Osteoblast (primary cell): ENCODE data around the gene UNC13D. TPM values are rescaled to one million over a fixed set of nuclear protein-coding genes. Genes with fewer than 3 reads are reported as not detected.

Source experiments
- DNase-seq: peaks from one replicate; pipeline ENCODE4 v3.0.0; 2011; ENCODE audit warnings: low spot score, mixed read lengths; ENCODE audit not compliant: insufficient read length; ENCODE audit errors: missing footprints
- H2AFZ ChIP-seq: 2 replicates; pipeline ENCODE4 v1.6.0; 2011; ENCODE audit warnings: mild to moderate bottlenecking, low read length
- H3K27ac ChIP-seq: 2 replicates; pipeline ENCODE4 v1.5.1; 2011; ENCODE audit warnings: mild to moderate bottlenecking, low read depth, low read length, moderate library complexity
- H3K27me3 ChIP-seq: 2 replicates; pipeline ENCODE4 v1.6.0; 2012; ENCODE audit warnings: mild to moderate bottlenecking, control low read depth, inconsistent platforms, low read length, moderate library complexity; ENCODE audit not compliant: insufficient read depth
- H3K36me3 ChIP-seq: 2 replicates; pipeline ENCODE4 v1.5.1; 2011; ENCODE audit warnings: mild to moderate bottlenecking, low read length, control low read depth, moderate library complexity; ENCODE audit not compliant: insufficient read depth
- H3K4me1 ChIP-seq: 2 replicates; pipeline ENCODE4 v1.5.1; 2011; ENCODE audit warnings: mild to moderate bottlenecking, low read length, control low read depth, moderate library complexity; ENCODE audit not compliant: insufficient read depth
- H3K4me2 ChIP-seq: 2 replicates; pipeline ENCODE4 v1.6.0; 2011; ENCODE audit warnings: mild to moderate bottlenecking, low read length; ENCODE audit not compliant: insufficient read depth
- H3K4me3 ChIP-seq: fragments of 200-600 bp; sonication (generic); 3 replicates; pipeline ENCODE4 v1.5.1; 2012; ENCODE audit warnings: mild to moderate bottlenecking, low read length, inconsistent platforms; ENCODE audit not compliant: insufficient read depth
- H3K79me2 ChIP-seq: 2 replicates; pipeline ENCODE4 v1.6.0; 2012; ENCODE audit warnings: mild to moderate bottlenecking, low read length, control low read depth, inconsistent platforms; ENCODE audit not compliant: insufficient read depth
- H3K9me3 ChIP-seq: 2 replicates; pipeline ENCODE4 v1.5.1; 2011; ENCODE audit warnings: low read depth, low read length, control low read depth
- H4K20me1 ChIP-seq: 2 replicates; pipeline ENCODE4 v1.6.0; 2012; ENCODE audit warnings: mild to moderate bottlenecking, low read length, control low read depth; ENCODE audit not compliant: insufficient read depth
- total RNA-seq: library from RNA; depleted of rRNA; stranded (reverse); fragments of >200 nt; gene quantifications from 2 replicates; pipeline ENCODE4 v1.2.3, GENCODE V29; 2012
- TF ChIP-seq, protein P1 (sequence below): IDR thresholded peaks from 2 replicates; pipeline ENCODE4 v1.5.1; 2011; ENCODE audit warnings: mild to moderate bottlenecking, low read depth, low read length, moderate library complexity; ENCODE audit errors: extremely low read depth

Gene UNC13D
- total RNA-seq = 1.1 and 2.1 TPM in 2 replicates

DNA sequence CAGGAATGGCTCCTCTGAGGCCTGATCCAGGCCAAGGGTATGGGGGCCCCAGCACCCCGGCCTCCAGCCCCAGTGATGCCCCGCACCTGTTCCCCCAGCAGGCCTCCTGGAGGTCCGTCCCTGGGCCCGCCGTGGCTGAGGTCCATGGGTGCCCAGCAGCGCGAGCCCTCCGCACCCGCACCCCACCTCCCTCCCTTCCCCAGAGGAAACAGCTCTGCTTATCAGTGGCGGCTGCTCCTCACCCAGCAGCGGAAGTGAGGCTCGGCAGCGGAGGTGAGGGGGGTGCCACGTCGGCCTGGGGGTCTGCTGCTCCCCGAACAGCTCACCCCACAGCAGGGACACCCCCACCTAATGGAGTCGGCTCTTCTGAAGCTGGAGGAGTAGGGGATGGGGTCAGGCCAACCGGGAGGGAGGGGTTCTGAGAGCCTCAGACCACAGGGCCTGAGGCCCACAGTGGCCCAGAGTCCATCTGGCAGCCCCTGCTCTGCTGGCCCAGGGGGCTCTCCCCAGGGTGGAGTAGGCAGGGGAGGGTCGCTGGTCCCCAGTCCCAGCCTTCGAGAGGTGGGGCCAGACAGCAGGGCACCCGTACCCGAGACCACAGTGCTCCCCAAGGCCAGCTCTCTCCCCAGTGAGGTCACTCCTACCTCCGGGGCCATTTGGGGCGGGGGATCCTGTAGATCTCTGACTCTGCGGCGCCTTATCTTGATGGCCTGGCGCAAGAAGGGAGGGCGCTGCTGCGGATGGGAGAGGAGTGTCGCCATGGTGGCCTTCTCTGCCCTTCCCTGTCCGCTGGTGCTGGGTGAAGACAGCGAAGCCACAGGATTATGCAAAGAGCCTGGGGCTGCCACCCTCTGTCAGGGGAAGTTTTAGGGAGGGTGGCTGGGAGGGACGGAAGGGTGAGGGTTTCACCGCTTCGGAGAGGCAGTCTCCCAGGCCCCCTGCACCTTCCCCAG lies at the start of gene UNC13D:
TSS of gene UNC13D (minus strand) at position 828 of the 953 bp plus-strand sequence. CDS start at position 761, 67 bp downstream.
- Histone ChIP-seq H3K36me3 (peaks cover 29% of the 10 kb centered on the region), H3K4me3 (no peak within 1 kb of the TSS), H4K20me1 (peaks cover 3% of the 10 kb centered on the region), H3K27me3 (no peaks in the 10 kb centered on the region), H3K4me1 (no peaks in the 10 kb centered on the region), H2AFZ (no peak within 1 kb of the TSS), H3K9me3 (no peaks in the 10 kb centered on the region), H3K79me2 (no peaks in the 10 kb centered on the region), H3K4me2 (no peak within 1 kb of the TSS), H3K27ac (no peak within 1 kb of the TSS)
- peak; percentile 66 for DNase-seq
- TF ChIP-seq, protein P1, sequence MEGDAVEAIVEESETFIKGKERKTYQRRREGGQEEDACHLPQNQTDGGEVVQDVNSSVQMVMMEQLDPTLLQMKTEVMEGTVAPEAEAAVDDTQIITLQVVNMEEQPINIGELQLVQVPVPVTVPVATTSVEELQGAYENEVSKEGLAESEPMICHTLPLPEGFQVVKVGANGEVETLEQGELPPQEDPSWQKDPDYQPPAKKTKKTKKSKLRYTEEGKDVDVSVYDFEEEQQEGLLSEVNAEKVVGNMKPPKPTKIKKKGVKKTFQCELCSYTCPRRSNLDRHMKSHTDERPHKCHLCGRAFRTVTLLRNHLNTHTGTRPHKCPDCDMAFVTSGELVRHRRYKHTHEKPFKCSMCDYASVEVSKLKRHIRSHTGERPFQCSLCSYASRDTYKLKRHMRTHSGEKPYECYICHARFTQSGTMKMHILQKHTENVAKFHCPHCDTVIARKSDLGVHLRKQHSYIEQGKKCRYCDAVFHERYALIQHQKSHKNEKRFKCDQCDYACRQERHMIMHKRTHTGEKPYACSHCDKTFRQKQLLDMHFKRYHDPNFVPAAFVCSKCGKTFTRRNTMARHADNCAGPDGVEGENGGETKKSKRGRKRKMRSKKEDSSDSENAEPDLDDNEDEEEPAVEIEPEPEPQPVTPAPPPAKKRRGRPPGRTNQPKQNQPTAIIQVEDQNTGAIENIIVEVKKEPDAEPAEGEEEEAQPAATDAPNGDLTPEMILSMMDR = no peak

- H3K79me2 ChIP-seq = peaks cover 19% of the 10 kb centered on the region
- no peak overlapping the region for H2AFZ ChIP-seq
- TF ChIP-seq, protein P1 = no peak
- no peak overlapping the region for H3K4me3 ChIP-seq
- H3K4me1 ChIP-seq = peaks cover 6% of the 10 kb centered on the region
- peak; percentile 82 for DNase-seq
- H4K20me1 ChIP-seq = peaks cover 9% of the 10 kb centered on the region
- H3K4me2 ChIP-seq = no peak overlapping the region
- no peak overlapping the region for H3K27ac ChIP-seq
- no peaks in the 10 kb centered on the region for H3K9me3 ChIP-seq
- no peaks in the 10 kb centered on the region for H3K27me3 ChIP-seq
- peaks cover 28% of the 10 kb centered on the region for H3K36me3 ChIP-seq
Measured at GRCh38 chr17:75893305-75894048, 49.3 kb upstream of the UNC13D start.

DNA sequence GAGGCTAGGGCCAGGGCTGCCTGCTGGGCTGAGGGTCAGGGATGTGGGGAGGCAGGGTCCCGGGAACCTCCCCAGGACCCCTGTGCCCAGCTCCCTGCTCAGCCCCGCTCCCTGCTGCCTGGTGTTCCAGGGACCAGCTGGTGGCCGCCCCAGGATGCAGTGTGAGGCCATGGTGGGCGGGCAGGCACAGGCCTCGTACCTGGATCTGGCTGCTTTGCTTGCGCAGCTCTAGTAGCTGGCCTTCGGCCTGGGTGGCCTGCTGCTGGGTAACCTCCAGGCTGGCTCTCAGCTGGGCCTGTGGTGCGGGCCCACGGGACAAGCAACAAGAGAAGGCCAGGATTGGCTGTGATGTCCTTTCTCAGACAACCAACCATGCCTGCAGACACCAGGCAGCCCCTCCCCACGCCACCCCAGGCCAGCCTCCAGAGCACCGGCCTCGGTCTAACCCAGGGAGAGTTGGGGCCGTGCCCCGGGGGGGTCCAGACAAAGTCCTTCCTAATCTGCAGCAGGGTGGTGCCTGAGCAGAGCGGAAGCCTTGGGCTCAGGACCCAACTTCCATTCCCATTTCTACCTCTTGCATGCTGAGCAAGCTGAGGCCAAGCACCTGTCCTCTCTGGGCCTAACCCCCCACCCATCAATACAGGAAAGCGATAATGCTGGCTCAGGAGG lies 48.5 kb upstream of the UNC13D start:
- Histone ChIP-seq H3K36me3 (peaks cover 24% of the 10 kb centered on the region), H3K4me2 (no peak overlapping the region), H4K20me1 (peaks cover 9% of the 10 kb centered on the region), H3K27ac (no peak overlapping the region), H3K27me3 (no peaks in the 10 kb centered on the region), H2AFZ (no peak overlapping the region), H3K4me3 (no peak overlapping the region), H3K79me2 (peaks cover 19% of the 10 kb centered on the region), H3K9me3 (no peaks in the 10 kb centered on the region), H3K4me1 (peaks cover 6% of the 10 kb centered on the region)
- TF ChIP-seq, protein P1 = no peak
- DNase-seq = peak; percentile 57
